Measurements from ENCODE around the gene SH2D1A.

DNA sequence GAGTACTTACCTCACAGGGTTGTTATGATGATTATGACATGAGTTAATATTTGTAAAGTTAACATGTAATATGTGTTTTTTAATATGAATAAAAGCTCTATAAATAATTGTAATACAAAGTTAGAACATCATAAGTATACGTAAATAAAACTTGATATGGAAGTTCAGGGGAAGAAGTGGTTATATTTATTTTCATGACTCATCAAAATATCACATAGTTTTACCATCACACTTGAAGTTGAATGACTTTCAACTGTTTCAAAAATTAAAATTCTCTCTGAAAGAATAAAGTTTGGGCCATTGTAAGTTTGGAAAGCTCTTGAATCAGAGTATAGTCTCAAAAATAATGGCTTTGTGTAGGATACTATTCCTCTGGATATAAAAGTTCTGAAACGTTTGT, 8.3 kb downstream of the SH2D1A start:
- TF ChIP-seq, protein P1, sequence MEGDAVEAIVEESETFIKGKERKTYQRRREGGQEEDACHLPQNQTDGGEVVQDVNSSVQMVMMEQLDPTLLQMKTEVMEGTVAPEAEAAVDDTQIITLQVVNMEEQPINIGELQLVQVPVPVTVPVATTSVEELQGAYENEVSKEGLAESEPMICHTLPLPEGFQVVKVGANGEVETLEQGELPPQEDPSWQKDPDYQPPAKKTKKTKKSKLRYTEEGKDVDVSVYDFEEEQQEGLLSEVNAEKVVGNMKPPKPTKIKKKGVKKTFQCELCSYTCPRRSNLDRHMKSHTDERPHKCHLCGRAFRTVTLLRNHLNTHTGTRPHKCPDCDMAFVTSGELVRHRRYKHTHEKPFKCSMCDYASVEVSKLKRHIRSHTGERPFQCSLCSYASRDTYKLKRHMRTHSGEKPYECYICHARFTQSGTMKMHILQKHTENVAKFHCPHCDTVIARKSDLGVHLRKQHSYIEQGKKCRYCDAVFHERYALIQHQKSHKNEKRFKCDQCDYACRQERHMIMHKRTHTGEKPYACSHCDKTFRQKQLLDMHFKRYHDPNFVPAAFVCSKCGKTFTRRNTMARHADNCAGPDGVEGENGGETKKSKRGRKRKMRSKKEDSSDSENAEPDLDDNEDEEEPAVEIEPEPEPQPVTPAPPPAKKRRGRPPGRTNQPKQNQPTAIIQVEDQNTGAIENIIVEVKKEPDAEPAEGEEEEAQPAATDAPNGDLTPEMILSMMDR (IDR thresholded peaks at IDR 0.05): no peak
- no peak for TF ChIP-seq EZH2 (IDR thresholded peaks at IDR 0.05)
- TF ChIP-seq EZH2phosphoT487 (IDR thresholded peaks at IDR 0.05): no peak
